Measurements from ENCODE around the gene AGGF1.
"Not testable (repeated sequence)": the region's sequence is repeated elsewhere in the genome, so short reads cannot be mapped to it uniquely, and the experiment has no call there.

AGGF1 gene

GRCh38 chr5:77076961-77077828 lies 47.0 kb downstream of the AGGF1 start:
- Histone ChIP-seq H3K9me3 (ENCODE audit: insufficient read depth, low read depth, low read length) (no peaks in the 10 kb centered on the region), H3K27me3 (ENCODE audit: insufficient read depth, low read length) (peaks cover 17% of the 10 kb centered on the region), H3K36me3 (ENCODE audit: insufficient read depth, low read depth, low read length) (no peaks in the 10 kb centered on the region; the same call in 1 of the 2 replicates), H3K4me3 (ENCODE audit: low read length) (peak overlapping the region; percentile 71), H3K4me1 (ENCODE audit: insufficient read depth, low read length) (no peaks in the 10 kb centered on the region), H3K9ac (ENCODE audit: low read depth, low read length) (peak overlapping the region; percentile 37; the same call in 1 of the 2 replicates), H3K27ac (ENCODE audit: low read length) (no peak overlapping the region)

- peak overlapping the region; percentile 71 for H3K4me3 ChIP-seq (ENCODE audit: low read length)
- peak overlapping the region; percentile 63; the same call in 1 of the 2 replicates for H3K9ac ChIP-seq (ENCODE audit: low read depth, low read length)
- no peak overlapping the region for H3K27ac ChIP-seq (ENCODE audit: low read length)
Observed at GRCh38 chr5:77077829-77078176, 47.6 kb downstream of the AGGF1 start.

GRCh38 chr5:77080479-77080878 lies 50.3 kb downstream of the AGGF1 start:
- H3K36me3 ChIP-seq (ENCODE audit: insufficient read depth, low read depth, low read length); H3K27ac ChIP-seq (ENCODE audit: low read length); H3K9me3 ChIP-seq (ENCODE audit: insufficient read depth, low read depth, low read length); H3K9ac ChIP-seq (ENCODE audit: low read depth, low read length); H3K4me1 ChIP-seq (ENCODE audit: insufficient read depth, low read length); H3K4me3 ChIP-seq (ENCODE audit: low read length): not testable (repeated sequence)
- H3K27me3 ChIP-seq (ENCODE audit: insufficient read depth, low read length): peaks cover 17% of the 10 kb centered on the region

More at GRCh38 chr5:77077829-77078176, 47.6 kb downstream of the AGGF1 start:
- Histone ChIP-seq H3K36me3 (ENCODE audit: insufficient read depth, low read depth, low read length) (no peaks in the 10 kb centered on the region; the same call in 1 of the 2 replicates), H3K9me3 (ENCODE audit: insufficient read depth, low read depth, low read length) (no peaks in the 10 kb centered on the region), H3K27me3 (ENCODE audit: insufficient read depth, low read length) (peaks cover 17% of the 10 kb centered on the region), H3K4me1 (ENCODE audit: insufficient read depth, low read length) (no peaks in the 10 kb centered on the region)

GRCh38 chr5:77080905-77081304 lies 50.7 kb downstream of the AGGF1 start:
- no peak overlapping the region for H3K27ac ChIP-seq (ENCODE audit: low read length)
- no peaks in the 10 kb centered on the region for H3K9me3 ChIP-seq (ENCODE audit: insufficient read depth, low read depth, low read length)
- no peak overlapping the region for H3K9ac ChIP-seq (ENCODE audit: low read depth, low read length)
- H3K4me1 ChIP-seq (ENCODE audit: insufficient read depth, low read length): peaks cover 7% of the 10 kb centered on the region; the same call in 1 of the 2 replicates
- H3K27me3 ChIP-seq (ENCODE audit: insufficient read depth, low read length): peaks cover 17% of the 10 kb centered on the region
- H3K4me3 ChIP-seq (ENCODE audit: low read length): no peak overlapping the region
- H3K36me3 ChIP-seq (ENCODE audit: insufficient read depth, low read depth, low read length): 0 out of 2 replicates have a peak, but pooled peaks cover 5% of the 10 kb centered on the region

GRCh38 chr5:77082280-77082679 lies 52.1 kb downstream of the AGGF1 start:
- H3K27me3 ChIP-seq (ENCODE audit: insufficient read depth, low read length): peaks cover 8% of the 10 kb centered on the region; the same call in 1 of the 2 replicates
- no peak overlapping the region for H3K9ac ChIP-seq (ENCODE audit: low read depth, low read length)
- no peak overlapping the region for H3K4me3 ChIP-seq (ENCODE audit: low read length)
- H3K27ac ChIP-seq (ENCODE audit: low read length): no peak overlapping the region
- H3K4me1 ChIP-seq (ENCODE audit: insufficient read depth, low read length): peaks cover 10% of the 10 kb centered on the region; the same call in 1 of the 2 replicates
- no peaks in the 10 kb centered on the region for H3K9me3 ChIP-seq (ENCODE audit: insufficient read depth, low read depth, low read length)
- 0 out of 2 replicates have a peak, but pooled peaks cover 5% of the 10 kb centered on the region for H3K36me3 ChIP-seq (ENCODE audit: insufficient read depth, low read depth, low read length)

GRCh38 chr5:77083088-77083487 lies 52.9 kb downstream of the AGGF1 start:
- no peak overlapping the region for H3K9ac ChIP-seq (ENCODE audit: low read depth, low read length)
- H3K36me3 ChIP-seq (ENCODE audit: insufficient read depth, low read depth, low read length): 0 out of 2 replicates have a peak, but pooled peaks cover 5% of the 10 kb centered on the region
- no peak overlapping the region for H3K27ac ChIP-seq (ENCODE audit: low read length)
- H3K27me3 ChIP-seq (ENCODE audit: insufficient read depth, low read length): peaks cover 4% of the 10 kb centered on the region; the same call in 1 of the 2 replicates
- peaks cover 18% of the 10 kb centered on the region; the same call in 1 of the 2 replicates for H3K4me1 ChIP-seq (ENCODE audit: insufficient read depth, low read length)
- H3K4me3 ChIP-seq (ENCODE audit: low read length): no peak overlapping the region
- H3K9me3 ChIP-seq (ENCODE audit: insufficient read depth, low read depth, low read length): no peaks in the 10 kb centered on the region

GRCh38 chr5:77086368-77086688 lies 56.1 kb downstream of the AGGF1 start:
- H3K9me3 ChIP-seq (ENCODE audit: insufficient read depth, low read depth, low read length): no peaks in the 10 kb centered on the region
- H3K4me3 ChIP-seq (ENCODE audit: low read length): peak overlapping the region; percentile 90
- peak overlapping the region; percentile 97 for H3K9ac ChIP-seq (ENCODE audit: low read depth, low read length)
- H3K27ac ChIP-seq (ENCODE audit: low read length): peak overlapping the region; percentile 96
- 0 out of 2 replicates have a peak, but pooled peaks cover 5% of the 10 kb centered on the region for H3K36me3 ChIP-seq (ENCODE audit: insufficient read depth, low read depth, low read length)
- no peaks in the 10 kb centered on the region for H3K27me3 ChIP-seq (ENCODE audit: insufficient read depth, low read length)
- H3K4me1 ChIP-seq (ENCODE audit: insufficient read depth, low read length): peaks cover 18% of the 10 kb centered on the region; the same call in 1 of the 2 replicates

GRCh38 chr5:77086689-77087483 lies 56.7 kb downstream of the AGGF1 start, which contains the start of gene ZBED3:
ZBED3 (minus strand) TSS chr5:77087285; CDS start chr5:77077878, 9,407 bp downstream.
- peak within 1 kb of the TSS; percentile 90 for H3K4me3 ChIP-seq (ENCODE audit: low read length)
- 0 out of 2 replicates have a peak, but pooled peaks cover 5% of the 10 kb centered on the region for H3K36me3 ChIP-seq (ENCODE audit: insufficient read depth, low read depth, low read length)
- H3K9me3 ChIP-seq (ENCODE audit: insufficient read depth, low read depth, low read length): no peaks in the 10 kb centered on the region
- H3K27me3 ChIP-seq (ENCODE audit: insufficient read depth, low read length): no peaks in the 10 kb centered on the region
- H3K27ac ChIP-seq (ENCODE audit: low read length): peak within 1 kb of the TSS; percentile 96
- peak within 1 kb of the TSS; percentile 97 for H3K9ac ChIP-seq (ENCODE audit: low read depth, low read length)
- H3K4me1 ChIP-seq (ENCODE audit: insufficient read depth, low read length): peaks cover 18% of the 10 kb centered on the region; the same call in 1 of the 2 replicates

- Histone ChIP-seq H3K9me3 (ENCODE audit: insufficient read depth, low read depth, low read length) (no peaks in the 10 kb centered on the region), H3K27ac (ENCODE audit: low read length) (peak overlapping the region; percentile 96), H3K9ac (ENCODE audit: low read depth, low read length) (peak overlapping the region; percentile 97), H3K36me3 (ENCODE audit: insufficient read depth, low read depth, low read length) (0 out of 2 replicates have a peak, but pooled peaks cover 5% of the 10 kb centered on the region), H3K27me3 (ENCODE audit: insufficient read depth, low read length) (no peaks in the 10 kb centered on the region), H3K4me1 (ENCODE audit: insufficient read depth, low read length) (peaks cover 18% of the 10 kb centered on the region; the same call in 1 of the 2 replicates), H3K4me3 (ENCODE audit: low read length) (peak overlapping the region; percentile 90)
Observed at GRCh38 chr5:77087484-77088261, 57.5 kb downstream of the AGGF1 start.

- no peak overlapping the region for H3K9ac ChIP-seq (ENCODE audit: low read depth, low read length)
- no peak overlapping the region for H3K4me3 ChIP-seq (ENCODE audit: low read length)
- H3K27ac ChIP-seq (ENCODE audit: low read length): no peak overlapping the region
- H3K9me3 ChIP-seq (ENCODE audit: insufficient read depth, low read depth, low read length): no peaks in the 10 kb centered on the region
- H3K36me3 ChIP-seq (ENCODE audit: insufficient read depth, low read depth, low read length): no peaks in the 10 kb centered on the region
- no peaks in the 10 kb centered on the region for H3K27me3 ChIP-seq (ENCODE audit: insufficient read depth, low read length)
- H3K4me1 ChIP-seq (ENCODE audit: insufficient read depth, low read length): no peaks in the 10 kb centered on the region
Observed at GRCh38 chr5:77095189-77095588, 65.0 kb downstream of the AGGF1 start.

- Histone ChIP-seq H3K27ac (ENCODE audit: low read length) (no peak overlapping the region), H3K9ac (ENCODE audit: low read depth, low read length) (no peak overlapping the region), H3K36me3 (ENCODE audit: insufficient read depth, low read depth, low read length) (no peaks in the 10 kb centered on the region), H3K4me3 (ENCODE audit: low read length) (no peak overlapping the region), H3K9me3 (ENCODE audit: insufficient read depth, low read depth, low read length) (no peaks in the 10 kb centered on the region), H3K27me3 (ENCODE audit: insufficient read depth, low read length) (no peaks in the 10 kb centered on the region), H3K4me1 (ENCODE audit: insufficient read depth, low read length) (no peaks in the 10 kb centered on the region)
Observed at GRCh38 chr5:77101298-77101697, 71.1 kb downstream of the AGGF1 start.

Measured in iPS-20b (cell line).